H1 (cell line): Measurements from ENCODE around the gene GZMM.

Experiments used
- CHD2 ChIP-seq: IDR thresholded peaks from 2 replicates; pipeline ENCODE4 v1.6.1; 2012; ENCODE audit warnings: low read length, improper control_type of control experiment
- CREB1 ChIP-seq: IDR thresholded peaks from 2 replicates; pipeline ENCODE4 v1.6.1; 2012; ENCODE audit warnings: inconsistent platforms
- EP300 ChIP-seq, 2 experiments: IDR thresholded peaks; 1 replicate in 1 of 2; 2 replicates in 1 of 2; pipeline ENCODE4 v1.6.1; 2011 to 2012; ENCODE audit warnings: low read depth in 2 of 2, low read length in 2 of 2, mild to moderate bottlenecking in 2 of 2, borderline replicate concordance in 1 of 2, inconsistent platforms in 1 of 2, moderate library complexity in 1 of 2
- EZH2 ChIP-seq: fragments of 200-600 bp; sonication (generic); IDR thresholded peaks from 2 replicates; pipeline ENCODE4 v1.7.1; 2012; ENCODE audit warnings: low read depth, mild to moderate bottlenecking, moderate library complexity, low read length, inconsistent platforms; ENCODE audit not compliant: severe bottlenecking
- HDAC2 ChIP-seq, 2 experiments: fragments of 300-600 bp in 1 of 2; sonication (generic) in 1 of 2; IDR thresholded peaks; 2 replicates each; pipeline ENCODE4 v1.6.1; 2011 to 2012; ENCODE audit warnings: low read depth in 2 of 2, low read length in 2 of 2, mild to moderate bottlenecking in 2 of 2, moderate library complexity in 2 of 2, borderline replicate concordance in 1 of 2, inconsistent platforms in 1 of 2
- JUN ChIP-seq: IDR thresholded peaks from 2 replicates; pipeline ENCODE4 v1.6.1; 2011; ENCODE audit warnings: low read depth, mild to moderate bottlenecking, improper control_type of control experiment, low read length
- JUND ChIP-seq: IDR thresholded peaks from 2 replicates; pipeline ENCODE4 v1.6.1; 2011; ENCODE audit warnings: mild to moderate bottlenecking, improper control_type of control experiment, low read length
- MAFK ChIP-seq: IDR thresholded peaks from 2 replicates; pipeline ENCODE4 v1.6.1; 2012; ENCODE audit warnings: low read depth, mild to moderate bottlenecking, improper control_type of control experiment, low read length
- TBP ChIP-seq: IDR thresholded peaks from 2 replicates; pipeline ENCODE4 v1.6.1; 2011; ENCODE audit warnings: low read depth, low read length, improper control_type of control experiment
- TEAD4 ChIP-seq: IDR thresholded peaks from 2 replicates; pipeline ENCODE4 v1.6.1; 2012; ENCODE audit warnings: low read depth, low read length, inconsistent platforms, mixed read lengths
- TF ChIP-seq, protein P1 (sequence below), 3 experiments: IDR thresholded peaks; 1 replicate in 2 of 3; 2 replicates in 1 of 3; pipeline versions ENCODE4 v1.5.1 to v1.6.1; 2011; ENCODE audit warnings: low read length in 3 of 3, mild to moderate bottlenecking in 3 of 3, inconsistent platforms in 2 of 3, low read depth in 1 of 3, moderate library complexity in 1 of 3; ENCODE audit not compliant: insufficient read depth in 1 of 3; ENCODE audit errors: control extremely low read depth in 1 of 3

DNA sequence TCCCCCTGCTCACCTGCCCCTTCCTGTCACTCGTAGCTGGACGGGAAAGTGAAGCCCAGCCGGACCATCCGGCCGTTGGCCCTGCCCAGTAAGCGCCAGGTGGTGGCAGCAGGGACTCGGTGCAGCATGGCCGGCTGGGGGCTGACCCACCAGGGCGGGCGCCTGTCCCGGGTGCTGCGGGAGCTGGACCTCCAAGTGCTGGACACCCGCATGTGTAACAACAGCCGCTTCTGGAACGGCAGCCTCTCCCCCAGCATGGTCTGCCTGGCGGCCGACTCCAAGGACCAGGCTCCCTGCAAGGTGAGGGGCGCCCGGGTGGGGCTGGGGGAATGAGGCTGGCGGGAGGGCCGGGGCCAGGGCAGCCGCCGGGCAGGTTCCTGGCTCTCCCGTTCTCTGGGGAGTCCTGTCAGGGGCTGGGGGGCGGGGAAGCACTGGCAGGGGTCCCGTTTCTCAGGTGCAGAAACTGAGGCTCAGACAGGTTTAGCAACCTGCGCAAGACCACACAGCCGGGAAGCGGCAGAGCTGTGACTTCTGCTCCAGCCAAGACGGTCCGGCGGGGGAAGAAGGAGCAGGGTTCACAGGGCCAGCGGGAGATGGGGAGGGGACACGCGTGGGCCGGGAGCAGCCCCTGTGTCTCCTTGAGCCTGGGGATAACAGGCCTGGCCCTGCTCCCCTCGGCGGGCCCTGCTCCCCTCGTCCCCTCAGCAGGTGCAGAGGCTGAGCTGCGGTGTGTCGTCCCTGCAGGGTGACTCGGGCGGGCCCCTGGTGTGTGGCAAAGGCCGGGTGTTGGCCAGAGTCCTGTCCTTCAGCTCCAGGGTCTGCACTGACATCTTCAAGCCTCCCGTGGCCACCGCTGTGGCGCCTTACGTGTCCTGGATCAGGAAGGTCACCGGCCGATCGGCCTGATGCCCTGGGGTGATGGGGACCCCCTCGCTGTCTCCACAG is 5.3 kb downstream of the GZMM start:
- TF ChIP-seq EP300 (IDR thresholded peaks at IDR 0.05; ENCODE audit: borderline replicate concordance in 1 of 2, low read depth in 2 of 2, low read length in 2 of 2) (no peak), TEAD4 (no peak), JUN (no peak), EZH2 (no peak), TBP (no peak), HDAC2 (IDR thresholded peaks at IDR 0.05; ENCODE audit: borderline replicate concordance in 1 of 2, low read depth in 2 of 2, low read length in 2 of 2) (no peak), CHD2 (no peak), MAFK (no peak), JUND (no peak), CREB1 (no peak)
- TF ChIP-seq, protein P1, sequence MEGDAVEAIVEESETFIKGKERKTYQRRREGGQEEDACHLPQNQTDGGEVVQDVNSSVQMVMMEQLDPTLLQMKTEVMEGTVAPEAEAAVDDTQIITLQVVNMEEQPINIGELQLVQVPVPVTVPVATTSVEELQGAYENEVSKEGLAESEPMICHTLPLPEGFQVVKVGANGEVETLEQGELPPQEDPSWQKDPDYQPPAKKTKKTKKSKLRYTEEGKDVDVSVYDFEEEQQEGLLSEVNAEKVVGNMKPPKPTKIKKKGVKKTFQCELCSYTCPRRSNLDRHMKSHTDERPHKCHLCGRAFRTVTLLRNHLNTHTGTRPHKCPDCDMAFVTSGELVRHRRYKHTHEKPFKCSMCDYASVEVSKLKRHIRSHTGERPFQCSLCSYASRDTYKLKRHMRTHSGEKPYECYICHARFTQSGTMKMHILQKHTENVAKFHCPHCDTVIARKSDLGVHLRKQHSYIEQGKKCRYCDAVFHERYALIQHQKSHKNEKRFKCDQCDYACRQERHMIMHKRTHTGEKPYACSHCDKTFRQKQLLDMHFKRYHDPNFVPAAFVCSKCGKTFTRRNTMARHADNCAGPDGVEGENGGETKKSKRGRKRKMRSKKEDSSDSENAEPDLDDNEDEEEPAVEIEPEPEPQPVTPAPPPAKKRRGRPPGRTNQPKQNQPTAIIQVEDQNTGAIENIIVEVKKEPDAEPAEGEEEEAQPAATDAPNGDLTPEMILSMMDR (IDR thresholded peaks at IDR 0.05; ENCODE audit: control extremely low read depth in 1 of 3, insufficient read depth in 1 of 3, low read depth in 1 of 3, low read length in 3 of 3): no peak
